ENCODE data around the gene NPY2R.

Gene NPY2R, protein sequence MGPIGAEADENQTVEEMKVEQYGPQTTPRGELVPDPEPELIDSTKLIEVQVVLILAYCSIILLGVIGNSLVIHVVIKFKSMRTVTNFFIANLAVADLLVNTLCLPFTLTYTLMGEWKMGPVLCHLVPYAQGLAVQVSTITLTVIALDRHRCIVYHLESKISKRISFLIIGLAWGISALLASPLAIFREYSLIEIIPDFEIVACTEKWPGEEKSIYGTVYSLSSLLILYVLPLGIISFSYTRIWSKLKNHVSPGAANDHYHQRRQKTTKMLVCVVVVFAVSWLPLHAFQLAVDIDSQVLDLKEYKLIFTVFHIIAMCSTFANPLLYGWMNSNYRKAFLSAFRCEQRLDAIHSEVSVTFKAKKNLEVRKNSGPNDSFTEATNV

GRCh38 chr4:155208258-155209054, at the start of gene NPY2R:
TSS of gene NPY2R (plus strand) at chr4:155208636. CDS start at chr4:155213940, 5,304 bp downstream.
- DNase-seq (ENCODE audit: low read depth in 2 of 2), result no peak

DNA sequence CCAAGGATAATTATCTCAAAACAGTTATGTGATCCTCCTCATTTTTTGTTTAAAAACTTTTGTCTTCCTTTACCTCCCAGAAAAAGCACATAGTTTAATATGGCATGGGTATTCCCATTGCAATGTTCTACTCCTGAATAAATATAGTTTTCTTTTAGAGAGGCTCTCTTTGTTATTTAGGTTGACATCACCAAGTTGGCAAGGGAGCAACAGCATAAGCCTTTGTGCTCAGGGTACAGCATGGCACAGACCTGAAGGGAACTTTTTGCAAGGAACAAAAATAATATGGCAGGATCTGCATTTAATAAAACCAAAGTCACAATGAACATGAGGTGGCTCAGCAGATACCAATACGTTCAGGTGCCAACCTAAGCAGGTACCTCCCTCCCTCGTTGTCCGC, 47.1 kb upstream of the NPY2R start:
- no peak for DNase-seq (ENCODE audit: low read depth in 2 of 2)

DNA sequence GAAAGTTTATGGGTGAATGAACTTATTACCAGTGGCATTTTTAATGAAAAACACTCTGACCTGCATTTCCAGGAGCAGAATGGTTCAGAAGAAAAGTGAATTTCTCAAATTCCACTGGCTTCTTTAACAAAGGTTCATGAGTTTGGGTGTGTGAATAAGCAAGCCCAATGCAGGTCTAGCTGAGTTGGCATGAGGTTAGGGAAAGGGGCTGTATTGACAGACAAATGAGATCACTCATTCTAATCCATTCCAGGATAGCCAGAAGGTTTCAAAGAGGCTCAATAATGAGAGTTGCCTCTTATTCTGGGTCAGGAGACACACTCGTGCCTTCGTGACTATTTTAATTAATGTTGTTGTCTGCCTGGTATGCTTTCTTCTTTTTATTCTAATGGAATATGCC, 43.7 kb upstream of the NPY2R start:
- DNase-seq (ENCODE audit: low read depth in 2 of 2), result no peak

DNA sequence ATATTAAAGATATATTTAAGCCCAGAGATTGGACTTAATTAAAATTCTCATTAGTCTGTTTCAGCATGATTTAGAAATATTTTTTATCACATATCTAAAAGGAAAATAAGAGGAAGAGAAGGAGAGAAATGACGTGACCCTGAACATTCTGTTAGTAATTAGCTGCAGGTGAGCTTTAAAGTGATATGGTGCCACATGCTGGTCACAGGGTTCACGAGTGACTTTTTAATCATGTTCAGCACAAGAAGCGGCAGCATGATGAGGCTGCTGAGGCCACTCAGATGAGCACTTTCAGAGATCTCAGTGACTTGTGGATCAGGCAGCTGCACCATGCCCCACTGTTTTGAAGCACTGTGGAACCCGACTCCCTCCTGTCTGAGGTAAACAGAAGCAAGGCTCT, 37.9 kb upstream of the NPY2R start:
- DNase-seq (ENCODE audit: low read depth in 2 of 2), result no peak

GRCh38 chr4:155173371-155173770, 35.1 kb upstream of the NPY2R start:
- DNase-seq (ENCODE audit: low read depth in 2 of 2), result no peak

DNA sequence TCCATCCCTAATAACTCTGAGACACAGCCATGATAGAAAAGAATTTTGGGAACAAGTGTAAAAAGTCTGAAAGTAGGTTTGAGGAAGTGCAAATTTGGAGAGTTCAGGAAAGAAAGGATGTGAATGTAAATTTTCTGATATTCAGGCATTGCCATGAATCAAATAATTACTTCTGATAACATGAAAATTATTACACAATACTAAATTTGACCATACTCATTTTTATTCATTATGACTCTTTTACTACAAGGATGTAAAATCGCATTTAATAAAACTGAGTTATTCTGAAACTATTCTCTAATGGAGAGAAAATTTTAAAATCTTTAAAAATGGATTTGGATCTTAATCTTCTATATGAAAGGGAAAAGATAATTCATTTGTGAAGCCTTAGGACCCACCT, 33.8 kb upstream of the NPY2R start:
- DNase-seq (ENCODE audit: low read depth in 2 of 2), result no peak

DNA sequence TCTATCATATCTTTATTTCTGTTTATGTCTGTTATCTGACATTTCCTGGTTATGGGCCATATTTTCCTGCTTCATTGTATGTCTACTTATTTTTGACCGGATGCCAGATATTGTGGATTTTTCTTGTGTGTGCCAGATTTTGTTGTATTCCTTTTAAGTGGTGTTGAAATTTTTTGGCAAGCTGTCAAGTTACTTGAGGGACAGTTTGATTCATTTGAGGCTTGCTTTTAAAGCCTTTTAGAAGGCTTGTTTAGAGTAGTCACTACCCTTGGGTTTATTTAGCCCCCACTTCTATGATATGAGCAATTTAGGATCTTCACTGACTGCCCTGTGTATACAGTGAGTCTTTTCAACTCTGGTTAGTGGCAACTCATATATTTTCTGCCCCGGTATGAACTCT, 29.2 kb upstream of the NPY2R start:
- no peak for DNase-seq (ENCODE audit: low read depth in 2 of 2)

DNA sequence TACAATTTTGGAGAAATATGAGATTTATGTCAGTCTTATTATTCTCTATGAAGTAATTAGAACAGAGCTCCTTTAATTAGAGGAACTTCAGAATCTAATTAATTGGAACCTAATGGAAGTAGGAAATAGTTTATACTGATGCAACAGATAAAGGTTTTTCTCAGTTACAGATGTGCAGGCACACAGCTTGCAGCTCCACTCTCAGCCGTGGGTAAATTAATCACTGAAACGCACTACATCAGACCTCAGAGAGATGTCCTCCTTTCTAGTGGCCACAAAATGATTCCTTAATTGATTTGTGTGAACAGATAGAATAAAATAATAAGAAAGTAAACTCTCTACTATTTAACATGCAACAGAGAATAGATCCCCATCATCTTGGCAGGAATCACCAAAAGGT, 21.5 kb upstream of the NPY2R start:
- no peak for DNase-seq (ENCODE audit: low read depth in 2 of 2)

DNA sequence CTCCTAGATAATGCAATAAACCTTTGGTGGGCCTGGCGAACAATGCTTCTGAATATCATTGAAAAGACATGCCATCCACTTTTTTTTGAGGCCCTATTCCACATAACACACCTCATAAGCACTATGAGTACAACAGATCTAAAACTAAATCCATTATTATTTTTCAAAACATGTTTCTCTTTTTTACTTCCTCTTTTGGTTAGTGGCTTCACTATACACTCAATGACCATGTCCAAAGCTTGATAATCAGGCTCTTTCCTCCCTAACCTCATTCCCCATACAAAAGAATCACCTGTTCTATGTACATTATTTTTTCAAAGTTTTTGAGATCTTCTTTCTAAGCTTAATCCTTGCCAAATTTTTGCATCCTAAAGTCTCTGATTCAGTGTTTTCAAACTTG, 20.4 kb upstream of the NPY2R start:
- DNase-seq (ENCODE audit: low read depth in 2 of 2), result no peak

DNA sequence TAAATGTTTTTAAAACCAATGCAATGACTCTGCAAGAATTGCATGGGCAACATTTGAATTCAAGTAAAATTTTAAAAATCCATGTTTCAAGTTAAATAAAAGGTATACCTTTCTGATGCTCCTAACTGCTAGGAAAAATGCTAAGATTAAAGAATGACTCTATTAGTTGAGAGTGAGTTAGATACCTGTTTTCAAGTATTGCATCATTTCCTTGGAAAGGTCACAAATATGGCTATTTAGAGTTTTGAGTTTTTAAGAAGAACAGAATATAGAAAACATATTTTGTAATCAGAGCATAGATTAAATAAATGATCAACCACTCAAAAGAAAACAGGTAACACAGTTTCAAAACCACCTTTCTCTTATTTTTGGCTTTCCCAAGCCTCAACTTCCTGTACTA, 18.3 kb upstream of the NPY2R start:
- no peak for DNase-seq (ENCODE audit: low read depth in 2 of 2)

DNA sequence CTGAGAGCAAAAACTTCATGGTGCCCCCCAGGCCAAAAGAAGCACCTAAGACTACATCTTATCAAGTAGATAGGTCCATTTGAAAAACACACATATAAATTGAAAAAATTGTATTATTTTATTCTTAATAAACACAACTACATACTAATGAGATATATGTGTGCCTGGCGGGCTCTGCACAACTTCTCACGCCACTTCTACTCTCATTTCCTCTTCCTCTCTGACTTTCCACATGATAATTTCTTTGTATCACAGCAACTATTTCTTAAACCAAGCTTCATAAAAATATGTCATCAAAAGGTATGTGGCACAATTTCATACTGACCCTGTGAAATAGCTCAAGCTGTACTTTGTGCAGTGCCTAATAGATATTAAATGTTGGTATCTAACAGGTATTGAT, 10.7 kb upstream of the NPY2R start:
- DNase-seq (ENCODE audit: low read depth in 2 of 2), result no peak

DNA sequence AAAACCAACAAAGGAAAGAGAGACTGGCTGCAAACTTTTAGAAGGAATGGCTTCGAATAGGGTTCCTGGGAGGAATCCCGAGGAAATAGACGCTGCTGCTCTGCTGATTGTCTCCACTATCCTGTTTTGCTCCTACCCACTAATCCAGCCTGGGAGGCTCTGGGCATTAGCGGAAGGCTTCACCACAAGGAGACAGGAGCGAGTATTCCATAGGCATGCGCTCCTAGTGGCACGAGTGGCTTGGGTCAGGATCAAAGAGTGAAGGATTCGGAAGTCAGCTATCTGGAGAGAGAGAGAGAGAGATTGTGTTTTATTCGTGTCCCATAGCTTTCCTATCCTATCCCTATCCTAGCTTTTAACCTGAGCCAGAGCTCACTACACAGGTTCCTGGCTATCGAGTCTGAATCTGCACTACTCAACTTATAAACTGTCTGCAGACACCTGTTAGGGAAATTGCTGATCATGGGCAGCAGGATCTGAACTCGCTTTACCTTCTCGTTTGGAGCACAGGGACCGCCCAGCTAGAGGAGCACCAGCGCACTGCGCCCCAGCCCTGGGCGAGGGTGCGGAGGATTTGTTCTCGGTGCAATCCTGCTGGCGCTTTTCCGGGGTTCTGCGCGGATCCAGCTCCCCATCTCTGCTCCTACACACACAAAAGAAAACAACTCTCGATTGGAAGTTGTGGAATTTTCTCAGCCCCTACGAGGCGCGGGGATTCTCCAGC, 740 bp upstream of the NPY2R start:
- DNase-seq (ENCODE audit: low read depth in 2 of 2), result no peak

GRCh38 chr4:155220025-155220424, 11.6 kb downstream of the NPY2R start:
- no peak for DNase-seq (ENCODE audit: low read depth in 2 of 2)

DNA sequence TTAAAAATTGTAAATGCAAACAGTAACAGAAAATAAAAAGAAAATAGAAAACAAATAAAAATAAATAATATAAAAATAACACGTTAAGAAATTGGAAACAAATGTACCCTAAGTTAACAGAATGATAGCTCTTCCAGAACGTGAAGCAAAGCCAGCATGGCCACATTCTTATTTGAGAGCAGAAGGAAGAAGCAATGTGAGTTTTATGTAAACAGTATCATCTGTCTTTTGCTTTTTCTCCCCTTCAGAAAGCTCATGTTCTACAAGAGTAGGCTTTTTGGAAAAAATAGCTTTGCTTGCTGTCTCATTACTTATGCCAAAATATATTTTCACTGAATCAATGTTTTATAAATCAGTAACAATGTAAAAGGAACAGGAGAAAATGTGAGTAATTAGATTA, 18.7 kb downstream of the NPY2R start:
- no peak for DNase-seq (ENCODE audit: low read depth in 2 of 2)

DNA sequence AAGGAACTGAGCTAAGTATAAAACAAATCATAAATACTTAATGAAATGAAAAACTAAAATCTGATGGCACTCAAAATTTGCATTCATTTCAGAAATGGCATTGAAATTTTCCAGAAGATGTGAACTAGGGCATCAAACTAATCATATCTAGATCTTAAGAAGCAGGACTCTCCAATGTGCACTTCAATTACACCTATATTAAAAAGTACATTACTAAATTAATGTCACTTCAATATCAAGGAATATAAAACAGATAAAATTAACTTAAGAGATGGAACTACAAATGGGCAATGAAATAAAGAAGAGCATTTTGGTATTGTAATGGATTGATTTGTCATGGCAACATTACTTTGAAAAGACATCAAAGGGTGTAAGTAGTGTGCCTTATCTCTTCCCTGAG, 20.3 kb downstream of the NPY2R start:
- DNase-seq (ENCODE audit: low read depth in 2 of 2), result no peak

DNA sequence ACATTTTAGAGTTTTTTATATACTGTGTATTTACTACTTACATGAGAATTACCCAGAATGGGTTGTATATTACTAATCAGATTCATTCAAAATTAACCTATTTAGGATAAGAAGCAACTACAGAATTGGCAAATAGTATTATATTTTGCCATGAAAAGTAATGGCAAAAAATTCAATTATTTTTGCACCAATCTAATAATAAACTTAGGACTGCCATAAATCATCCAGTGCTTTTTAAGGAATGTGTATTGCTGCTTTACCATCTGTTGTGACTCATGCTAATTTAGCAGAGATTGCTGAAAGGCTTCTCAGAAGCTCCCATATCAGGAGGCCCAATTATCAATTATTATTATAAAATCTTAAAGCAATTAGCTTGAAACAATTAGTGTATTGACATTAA, 24.0 kb downstream of the NPY2R start:
- no peak for DNase-seq (ENCODE audit: low read depth in 2 of 2)

- DNase-seq (ENCODE audit: low read depth in 2 of 2), result no peak
Measured at GRCh38 chr4:155234206-155234605, 25.8 kb downstream of the NPY2R start.

DNA sequence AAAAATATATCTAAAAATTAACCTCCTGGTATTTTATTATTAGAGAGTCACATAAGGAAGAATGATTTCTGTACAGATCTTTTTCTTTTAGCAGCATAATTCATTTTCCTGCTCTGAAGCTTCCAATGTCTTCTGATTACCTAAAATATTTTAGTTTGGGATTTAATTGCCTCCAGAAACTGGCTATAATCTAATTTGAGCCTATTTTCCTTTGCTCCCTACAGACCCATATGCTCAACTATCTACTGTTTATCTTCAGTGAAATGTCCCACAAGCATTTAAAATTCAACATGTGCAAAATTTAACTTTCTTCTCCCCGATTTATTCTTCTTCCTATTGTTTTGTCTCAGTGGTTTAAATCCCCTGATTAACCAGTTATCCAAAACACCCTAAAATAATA, 29.1 kb downstream of the NPY2R start:
- DNase-seq (ENCODE audit: low read depth in 2 of 2), result no peak

- no peak for DNase-seq (ENCODE audit: low read depth in 2 of 2)
Measured at GRCh38 chr4:155241225-155241624, 32.8 kb downstream of the NPY2R start.

DNA sequence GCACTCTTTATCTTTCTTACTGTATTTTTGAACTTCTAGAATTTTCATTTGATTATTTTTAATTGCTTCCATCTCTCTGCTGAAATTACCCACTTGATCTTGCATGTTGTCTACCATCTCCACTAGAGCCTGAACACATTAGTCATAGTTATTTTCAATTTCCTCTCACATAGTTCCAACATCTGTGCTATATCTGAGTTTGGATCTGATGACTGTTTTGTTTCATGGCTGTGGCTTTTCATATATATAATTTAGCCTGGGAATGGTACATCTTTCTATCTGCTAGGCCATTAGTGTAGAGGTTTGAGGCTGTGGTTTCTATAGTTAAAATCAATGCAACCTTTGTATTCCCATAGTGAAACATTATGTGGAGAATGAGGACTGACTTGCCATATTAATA, 33.2 kb downstream of the NPY2R start:
- no peak for DNase-seq (ENCODE audit: low read depth in 2 of 2)

- DNase-seq (ENCODE audit: low read depth in 2 of 2), result no peak
Measured at GRCh38 chr4:155245105-155245504, 36.7 kb downstream of the NPY2R start.

GRCh38 chr4:155248002-155248896, 39.8 kb downstream of the NPY2R start:
- DNase-seq (ENCODE audit: low read depth in 2 of 2), result no peak

Data from stimulated activated CD8-positive, alpha-beta memory T cell treated with anti-CD3 and anti-CD28 coated beads, Interleukin-15, amount 100 ng/mL, for 48 hours (primary cell).